HCT116 (cell line): ENCODE measurements around the gene AP1B1. TPM values are rescaled to one million over a fixed set of nuclear protein-coding genes. Genes with fewer than 3 reads are reported as not detected.

Experiments
- ATAC-seq: fragments of 200-7000 bp; cut with Tn5 transposase; 2 replicates; pipeline ENCODE4 v1.9.1; 2020; ENCODE audit warnings: mild to moderate bottlenecking, moderate library complexity
- BruUV-seq: library from RNA; stranded (reverse); fragments of 400-500 nt; replicated peaks from 2 replicates; lab custom pipeline; 2021; lab: Mats Ljungman, UMichigan
- CTCF ChIA-PET: fragments of 300-600 bp; sonication (Branson Sonifier 250); formaldehyde crosslinking; loops from one replicate; lab custom pipeline; 2021; ENCODE audit warnings: antibody characterized with exemption; lab: Charles Lee
- POLR2A ChIA-PET: fragments of 300-600, 350-600 bp; sonication (Branson Sonifier 250); formaldehyde crosslinking; loops from one replicate; lab custom pipeline; 2021; ENCODE audit warnings: antibody characterized with exemption; lab: Charles Lee
- RAD21 ChIA-PET, 2 experiments: fragments of 300-600 bp; sonication (Branson Sonifier 250); formaldehyde crosslinking; loops; one replicate each; lab custom pipeline; 2023; ENCODE audit warnings: low total read pairs in 2 of 2; ENCODE audit not compliant: uncharacterized antibody in 2 of 2, unreplicated experiment in 2 of 2, low non-redundant PET in 1 of 2; lab: Charles Lee
- DNase-seq: peaks from one replicate; pipeline ENCODE4 v3.0.0-alpha.2; 2010; ENCODE audit warnings: low read depth, low spot score
- H2AFZ ChIP-seq: fragments of 200-600 bp; shearing (Covaris generic), sonication (generic); 2 replicates; pipeline ENCODE4 v1.6.1; 2017; ENCODE audit warnings: low read depth, mixed run types, mixed read lengths, antibody characterized with exemption, low read length; ENCODE audit not compliant: poor library complexity, severe bottlenecking
- H3K27ac ChIP-seq: 2 replicates; pipeline ENCODE4 v1.5.1; 2012; ENCODE audit warnings: low read depth, low read length
- H3K27me3 ChIP-seq: fragments of 200-600 bp; sonication (generic); 2 replicates; pipeline ENCODE4 v1.6.1; 2016; ENCODE audit warnings: mixed run types, low read length, mixed read lengths; ENCODE audit not compliant: insufficient read depth
- H3K36me3 ChIP-seq, 2 experiments: fragments of 200-500 bp in 1 of 2; fragments of 200-600 bp in 1 of 2; sonication (Bioruptor generic) in 1 of 2; sonication (generic) in 1 of 2; 2 replicates each; pipeline versions ENCODE4 v1.5.1 to v1.6.1; 2014 to 2016; ENCODE audit warnings: low read length in 2 of 2, inconsistent platforms in 1 of 2, mixed read lengths in 1 of 2, mixed run types in 1 of 2; ENCODE audit not compliant: insufficient read depth in 2 of 2, control insufficient read depth in 1 of 2
- H3K4me1 ChIP-seq, 2 experiments: fragments of 200-600 bp in 1 of 2; sonication (generic) in 1 of 2; 2 replicates each; pipeline versions ENCODE4 v1.5.1 to v1.6.1; 2012 to 2017; ENCODE audit warnings: low read length in 2 of 2, inconsistent platforms in 1 of 2, mild to moderate bottlenecking in 1 of 2, mixed read lengths in 1 of 2, mixed run types in 1 of 2, moderate library complexity in 1 of 2; ENCODE audit not compliant: insufficient read depth in 2 of 2, control insufficient read depth in 1 of 2
- H3K4me2 ChIP-seq: fragments of 200-600 bp; sonication (generic); 2 replicates; pipeline ENCODE4 v1.6.1; 2017; ENCODE audit warnings: mixed run types, low read length, mixed read lengths
- H3K4me3 ChIP-seq, 2 experiments: fragments of 200-600 bp in 1 of 2; sonication (generic) in 1 of 2; replicated peaks in 1 of 2; 2 replicates each; pipeline ENCODE4 v1.5.1; 2011 to 2016; ENCODE audit warnings: low read length in 2 of 2, control low read depth in 1 of 2, low read depth in 1 of 2, mild to moderate bottlenecking in 1 of 2, mixed read lengths in 1 of 2, mixed run types in 1 of 2
- H3K79me2 ChIP-seq: fragments of 200-600 bp; sonication (generic); 2 replicates; pipeline ENCODE4 v1.6.1; 2017; ENCODE audit warnings: mild to moderate bottlenecking, mixed run types, low read length, moderate library complexity, mixed read lengths; ENCODE audit not compliant: insufficient read depth
- H3K9ac ChIP-seq: fragments of 200-600 bp; sonication (generic); 2 replicates; pipeline ENCODE4 v1.6.1; 2016; ENCODE audit warnings: low read length, mixed read lengths
- H3K9me2 ChIP-seq: fragments of 200-600 bp; sonication (generic), shearing (Covaris generic); 2 replicates; pipeline ENCODE4 v1.6.1; 2017; ENCODE audit warnings: mixed run types, mild to moderate bottlenecking, moderate library complexity; ENCODE audit not compliant: insufficient read depth
- H3K9me3 ChIP-seq, 2 experiments: fragments of 200-500 bp in 1 of 2; fragments of 200-600 bp in 1 of 2; sonication (Bioruptor generic) in 1 of 2; sonication (generic) in 1 of 2; 2 replicates each; pipeline ENCODE4 v1.6.1; 2014 to 2017; ENCODE audit warnings: low read length in 2 of 2, mixed read lengths in 2 of 2, inconsistent platforms in 1 of 2, low read depth in 1 of 2, mild to moderate bottlenecking in 1 of 2, mixed run types in 1 of 2, moderate library complexity in 1 of 2; ENCODE audit not compliant: control insufficient read depth in 1 of 2, insufficient read depth in 1 of 2
- H4K20me1 ChIP-seq: fragments of 200-600 bp; sonication (generic), shearing (Covaris generic); 2 replicates; pipeline ENCODE4 v1.6.1; 2017; ENCODE audit warnings: mixed run types, mild to moderate bottlenecking, moderate library complexity; ENCODE audit not compliant: insufficient read depth
- CBX3 ChIP-seq: IDR thresholded peaks from 2 replicates; pipeline ENCODE4 v1.6.1; 2012; ENCODE audit warnings: low read depth
- CEBPB ChIP-seq: IDR thresholded peaks from 2 replicates; pipeline ENCODE4 v1.6.1; 2012; ENCODE audit warnings: low read depth
- EGR1 ChIP-seq: IDR thresholded peaks from 2 replicates; pipeline ENCODE4 v1.6.1; 2012; ENCODE audit warnings: low read depth
- ELF1 ChIP-seq: IDR thresholded peaks from 2 replicates; pipeline ENCODE4 v1.6.1; 2012; ENCODE audit warnings: low read depth, borderline replicate concordance
- EZH2phosphoT487 ChIP-seq: fragments of 200-600 bp; IDR thresholded peaks from 2 replicates; pipeline ENCODE4 v1.6.1; 2018; ENCODE audit warnings: antibody characterized with exemption, borderline replicate concordance
- JUND ChIP-seq: IDR thresholded peaks from 2 replicates; pipeline ENCODE4 v1.6.1; 2012
- RAD21 ChIP-seq: IDR thresholded peaks from 2 replicates; pipeline ENCODE4 v1.6.1; 2012; ENCODE audit warnings: low read depth, mild to moderate bottlenecking
- SP1 ChIP-seq: IDR thresholded peaks from 2 replicates; pipeline ENCODE4 v1.6.1; 2012; ENCODE audit warnings: low read depth
- TCF7L2 ChIP-seq: IDR thresholded peaks from 2 replicates; pipeline ENCODE4 v1.7.0; 2011; ENCODE audit warnings: borderline replicate concordance, inconsistent platforms; ENCODE audit not compliant: insufficient read depth, insufficient read length; ENCODE audit errors: extremely low read depth
- YY1 ChIP-seq: IDR thresholded peaks from 2 replicates; pipeline ENCODE4 v1.6.1; 2011; ENCODE audit warnings: low read length, low read depth, moderate library complexity, mild to moderate bottlenecking; ENCODE audit not compliant: insufficient replicate concordance; ENCODE audit errors: extremely low read depth
- ZFX ChIP-seq: fragments of 450-650 bp; IDR thresholded peaks from 2 replicates; pipeline ENCODE4 v1.6.1; 2017
- ZNF274 ChIP-seq: fragments of 200-500 bp; sonication (Bioruptor generic); IDR thresholded peaks from 2 replicates; pipeline ENCODE4 v1.6.1; 2014; ENCODE audit warnings: mild to moderate bottlenecking, low read depth, low read length, inconsistent platforms
- intact Hi-C: fragments of 100-400 bp; cut with micrococcal nuclease; formaldehyde crosslinking; loops from 2 replicates; pipeline ENCODE4 v1.10.0; 2022
- total RNA-seq: library from RNA; stranded (reverse); gene quantifications from one replicate; pipeline ENCODE4 v1.2.1, GENCODE V29; 2021; ENCODE audit not compliant: unreplicated experiment
- TF ChIP-seq, protein P1 (sequence below), 3 experiments: fragments of 200-600 bp in 1 of 3; sonication (generic) in 1 of 3; IDR thresholded peaks in 2 of 3; conservative IDR thresholded peaks in 1 of 3; 2 replicates each; pipeline ENCODE4 v1.5.1; 2012 to 2017; ENCODE audit warnings: low read depth in 2 of 3, low read length in 2 of 3, antibody characterized with exemption in 1 of 3, borderline replicate concordance in 1 of 3, control low read depth in 1 of 3, mild to moderate bottlenecking in 1 of 3, mixed read lengths in 1 of 3, mixed run types in 1 of 3, moderate library complexity in 1 of 3; ENCODE audit not compliant: insufficient read depth in 1 of 3
- TF ChIP-seq, protein P2 (sequence below): IDR thresholded peaks from 2 replicates; pipeline ENCODE4 v1.6.1; 2012; ENCODE audit warnings: low read depth
- TF ChIP-seq, protein P3 (sequence below): IDR thresholded peaks from 2 replicates; pipeline ENCODE4 v1.6.1; 2011; ENCODE audit warnings: mild to moderate bottlenecking, low read length, moderate library complexity; ENCODE audit not compliant: insufficient replicate concordance; ENCODE audit errors: extremely low read depth
- TF ChIP-seq, protein P4 (sequence below): IDR thresholded peaks from 2 replicates; pipeline ENCODE4 v1.6.1; 2012
- TF ChIP-seq, protein P5 (sequence below): IDR thresholded peaks from 2 replicates; pipeline ENCODE4 v1.6.1; 2012

Gene AP1B1
- total RNA-seq, 1 experiment from 2014 or later = 60.4 TPM

DNA sequence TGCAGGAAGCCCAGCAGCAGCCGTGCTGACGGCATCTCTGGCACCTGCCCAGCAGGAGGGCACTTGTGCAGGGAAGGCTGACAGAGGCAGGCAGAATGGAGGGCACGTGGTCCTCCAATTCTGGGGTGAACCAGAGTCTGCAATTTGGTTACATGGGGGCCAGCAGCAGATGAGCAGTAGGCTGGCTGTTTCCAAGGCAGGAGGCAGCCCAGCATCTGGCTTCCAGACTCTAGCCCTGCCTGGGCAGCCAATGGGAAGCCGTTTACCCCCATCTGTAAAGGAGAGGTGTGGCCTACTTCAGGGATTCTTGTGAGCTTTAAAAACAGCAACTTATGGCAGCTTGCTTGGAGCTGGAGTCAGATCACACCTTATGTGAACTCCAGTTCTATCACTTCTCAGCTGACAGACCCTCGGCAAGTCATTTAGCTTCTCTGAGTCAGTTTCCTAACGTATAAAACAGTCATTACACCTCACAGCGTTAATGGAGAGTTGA lies 45.0 kb downstream of the AP1B1 start:
- Histone ChIP-seq H3K4me2 (peak overlapping the region; percentile 57), H3K4me3 (no peak overlapping the region), H4K20me1 (no peaks in the 10 kb centered on the region; the same call in 1 of the 2 replicates), H3K9me2 (no peaks in the 10 kb centered on the region), H3K79me2 (no peaks in the 10 kb centered on the region), H3K4me1 (peaks cover 24 to 33% of the 10 kb centered on the region in 2 experiments), H3K27me3 (no peaks in the 10 kb centered on the region), H3K36me3 (peaks cover 24 to 30% of the 10 kb centered on the region in 2 experiments), H3K27ac (peak overlapping the region; percentile 32), H3K9ac (no peak overlapping the region), H2AFZ (no peak overlapping the region)
- CTCF ChIA-PET = interaction anchor here (1.4 kb wide), 1 partner anchor 15 kb away, joined by 3 read pairs; no protein-coding TSS in a partner anchor
- no peak for DNase-seq
- BruUV-seq = no TSS peak
- POLR2A ChIA-PET = no interaction called here
- peak; percentile 24; the same call in 1 of the 2 replicates for ATAC-seq
- RAD21 ChIA-PET = interaction anchor here in 1 of 2 experiments (0.7 kb wide), 1 partner anchor 40 kb away, joined by 3 read pairs; no protein-coding TSS in a partner anchor
- TF ChIP-seq, protein P1, sequence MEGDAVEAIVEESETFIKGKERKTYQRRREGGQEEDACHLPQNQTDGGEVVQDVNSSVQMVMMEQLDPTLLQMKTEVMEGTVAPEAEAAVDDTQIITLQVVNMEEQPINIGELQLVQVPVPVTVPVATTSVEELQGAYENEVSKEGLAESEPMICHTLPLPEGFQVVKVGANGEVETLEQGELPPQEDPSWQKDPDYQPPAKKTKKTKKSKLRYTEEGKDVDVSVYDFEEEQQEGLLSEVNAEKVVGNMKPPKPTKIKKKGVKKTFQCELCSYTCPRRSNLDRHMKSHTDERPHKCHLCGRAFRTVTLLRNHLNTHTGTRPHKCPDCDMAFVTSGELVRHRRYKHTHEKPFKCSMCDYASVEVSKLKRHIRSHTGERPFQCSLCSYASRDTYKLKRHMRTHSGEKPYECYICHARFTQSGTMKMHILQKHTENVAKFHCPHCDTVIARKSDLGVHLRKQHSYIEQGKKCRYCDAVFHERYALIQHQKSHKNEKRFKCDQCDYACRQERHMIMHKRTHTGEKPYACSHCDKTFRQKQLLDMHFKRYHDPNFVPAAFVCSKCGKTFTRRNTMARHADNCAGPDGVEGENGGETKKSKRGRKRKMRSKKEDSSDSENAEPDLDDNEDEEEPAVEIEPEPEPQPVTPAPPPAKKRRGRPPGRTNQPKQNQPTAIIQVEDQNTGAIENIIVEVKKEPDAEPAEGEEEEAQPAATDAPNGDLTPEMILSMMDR (IDR thresholded peaks at IDR 0.05 in 2 of 3, conservative IDR thresholded peaks at IDR 0.05 in 1 of 3; ENCODE audit: borderline replicate concordance in 1 of 3, insufficient read depth in 1 of 3, low read depth in 2 of 3, low read length in 2 of 3) = no peak
- TF ChIP-seq, protein P2, sequence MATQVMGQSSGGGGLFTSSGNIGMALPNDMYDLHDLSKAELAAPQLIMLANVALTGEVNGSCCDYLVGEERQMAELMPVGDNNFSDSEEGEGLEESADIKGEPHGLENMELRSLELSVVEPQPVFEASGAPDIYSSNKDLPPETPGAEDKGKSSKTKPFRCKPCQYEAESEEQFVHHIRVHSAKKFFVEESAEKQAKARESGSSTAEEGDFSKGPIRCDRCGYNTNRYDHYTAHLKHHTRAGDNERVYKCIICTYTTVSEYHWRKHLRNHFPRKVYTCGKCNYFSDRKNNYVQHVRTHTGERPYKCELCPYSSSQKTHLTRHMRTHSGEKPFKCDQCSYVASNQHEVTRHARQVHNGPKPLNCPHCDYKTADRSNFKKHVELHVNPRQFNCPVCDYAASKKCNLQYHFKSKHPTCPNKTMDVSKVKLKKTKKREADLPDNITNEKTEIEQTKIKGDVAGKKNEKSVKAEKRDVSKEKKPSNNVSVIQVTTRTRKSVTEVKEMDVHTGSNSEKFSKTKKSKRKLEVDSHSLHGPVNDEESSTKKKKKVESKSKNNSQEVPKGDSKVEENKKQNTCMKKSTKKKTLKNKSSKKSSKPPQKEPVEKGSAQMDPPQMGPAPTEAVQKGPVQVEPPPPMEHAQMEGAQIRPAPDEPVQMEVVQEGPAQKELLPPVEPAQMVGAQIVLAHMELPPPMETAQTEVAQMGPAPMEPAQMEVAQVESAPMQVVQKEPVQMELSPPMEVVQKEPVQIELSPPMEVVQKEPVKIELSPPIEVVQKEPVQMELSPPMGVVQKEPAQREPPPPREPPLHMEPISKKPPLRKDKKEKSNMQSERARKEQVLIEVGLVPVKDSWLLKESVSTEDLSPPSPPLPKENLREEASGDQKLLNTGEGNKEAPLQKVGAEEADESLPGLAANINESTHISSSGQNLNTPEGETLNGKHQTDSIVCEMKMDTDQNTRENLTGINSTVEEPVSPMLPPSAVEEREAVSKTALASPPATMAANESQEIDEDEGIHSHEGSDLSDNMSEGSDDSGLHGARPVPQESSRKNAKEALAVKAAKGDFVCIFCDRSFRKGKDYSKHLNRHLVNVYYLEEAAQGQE = no peak
- no peak for TF ChIP-seq CBX3
- no peak for TF ChIP-seq RAD21
- TF ChIP-seq TCF7L2 = no peak
- TF ChIP-seq SP1 = no peak
- TF ChIP-seq, protein P3, sequence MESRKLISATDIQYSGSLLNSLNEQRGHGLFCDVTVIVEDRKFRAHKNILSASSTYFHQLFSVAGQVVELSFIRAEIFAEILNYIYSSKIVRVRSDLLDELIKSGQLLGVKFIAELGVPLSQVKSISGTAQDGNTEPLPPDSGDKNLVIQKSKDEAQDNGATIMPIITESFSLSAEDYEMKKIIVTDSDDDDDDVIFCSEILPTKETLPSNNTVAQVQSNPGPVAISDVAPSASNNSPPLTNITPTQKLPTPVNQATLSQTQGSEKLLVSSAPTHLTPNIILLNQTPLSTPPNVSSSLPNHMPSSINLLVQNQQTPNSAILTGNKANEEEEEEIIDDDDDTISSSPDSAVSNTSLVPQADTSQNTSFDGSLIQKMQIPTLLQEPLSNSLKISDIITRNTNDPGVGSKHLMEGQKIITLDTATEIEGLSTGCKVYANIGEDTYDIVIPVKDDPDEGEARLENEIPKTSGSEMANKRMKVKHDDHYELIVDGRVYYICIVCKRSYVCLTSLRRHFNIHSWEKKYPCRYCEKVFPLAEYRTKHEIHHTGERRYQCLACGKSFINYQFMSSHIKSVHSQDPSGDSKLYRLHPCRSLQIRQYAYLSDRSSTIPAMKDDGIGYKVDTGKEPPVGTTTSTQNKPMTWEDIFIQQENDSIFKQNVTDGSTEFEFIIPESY = no peak
- TF ChIP-seq EGR1 = no peak
- TF ChIP-seq ELF1 = no peak
- TF ChIP-seq ZFX = no peak
- TF ChIP-seq, protein P4, sequence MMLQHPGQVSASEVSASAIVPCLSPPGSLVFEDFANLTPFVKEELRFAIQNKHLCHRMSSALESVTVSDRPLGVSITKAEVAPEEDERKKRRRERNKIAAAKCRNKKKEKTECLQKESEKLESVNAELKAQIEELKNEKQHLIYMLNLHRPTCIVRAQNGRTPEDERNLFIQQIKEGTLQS = no peak
- no peak for TF ChIP-seq YY1
- TF ChIP-seq, protein P5, sequence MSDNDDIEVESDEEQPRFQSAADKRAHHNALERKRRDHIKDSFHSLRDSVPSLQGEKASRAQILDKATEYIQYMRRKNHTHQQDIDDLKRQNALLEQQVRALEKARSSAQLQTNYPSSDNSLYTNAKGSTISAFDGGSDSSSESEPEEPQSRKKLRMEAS = no peak
- TF ChIP-seq CEBPB = no peak
- no peak for TF ChIP-seq EZH2phosphoT487
- TF ChIP-seq JUND = no peak
- no peak for TF ChIP-seq ZNF274
- TF ChIP-seq, all 23 proteins: peak for 0
- no peaks in the 10 kb centered on the region for H3K9me3 ChIP-seq
- intact Hi-C loops = no loop called here
